AML-193 (cell line): Measurements from ENCODE around the gene HDAC10.

Experiments used
- DNase-seq, 2 experiments: peaks; one replicate each; lab custom pipeline; 2025; lab: John Stamatoyannopoulos, UW

The HDAC10 gene

GRCh38 chr22:50255607-50256006 lies 4.5 kb upstream of the HDAC10 start:
- no peak for DNase-seq

- no peak for DNase-seq
These were observed 4.0 kb upstream of the HDAC10 start for GRCh38 chr22:50255099-50255498.

GRCh38 chr22:50253941-50254340 lies 2.9 kb upstream of the HDAC10 start:
- no peak for DNase-seq

GRCh38 chr22:50253046-50253915 lies 2.2 kb upstream of the HDAC10 start:
- no peak for DNase-seq

GRCh38 chr22:50252082-50253045 lies 1.3 kb upstream of the HDAC10 start:
- DNase-seq, result peak; percentile 48 to 61

GRCh38 chr22:50251477-50252081 lies 514 bp upstream of the HDAC10 start:
- no peak for DNase-seq

- DNase-seq, result no peak
These were observed 863 bp downstream of the HDAC10 start for GRCh38 chr22:50250249-50250554.

GRCh38 chr22:50249341-50250248 lies 1.5 kb downstream of the HDAC10 start:
- DNase-seq, result no peak

- DNase-seq, result no peak
These were observed 2.6 kb downstream of the HDAC10 start for GRCh38 chr22:50248196-50249081.

GRCh38 chr22:50247748-50248147 lies 3.3 kb downstream of the HDAC10 start:
- DNase-seq, result no peak

GRCh38 chr22:50246242-50247175 lies 4.6 kb downstream of the HDAC10 start:
- DNase-seq, result no peak

- DNase-seq, result no peak
These were observed 5.6 kb downstream of the HDAC10 start for GRCh38 chr22:50245214-50246072.

- peak; percentile 73 to 74 for DNase-seq
These were observed 6.4 kb downstream of the HDAC10 start, which contains the start of gene TUBGCP6 for GRCh38 chr22:50244420-50245213. TUBGCP6 (minus strand) TSS chr22:50245023; CDS start chr22:50244459, 564 bp downstream.

- DNase-seq, result peak in 1 of 2 experiments; percentile 2
These were observed 7.2 kb downstream of the HDAC10 start for GRCh38 chr22:50243685-50244419.

- no peak for DNase-seq
These were observed 8.6 kb downstream of the HDAC10 start for GRCh38 chr22:50242406-50242949.

GRCh38 chr22:50238755-50239154 lies 12.3 kb downstream of the HDAC10 start:
- no peak for DNase-seq
